Measurements from ENCODE around the gene PRR5L. TPM values are rescaled to one million over a fixed set of nuclear protein-coding genes. Genes with fewer than 3 reads are reported as not detected.

PRR5L gene
- total and polyA plus RNA-seq, 7 donors, result 3.3 to 105 (median 11.9) TPM

GRCh38 chr11:36399236-36399635, 103.1 kb downstream of the PRR5L start:
- TF ChIP-seq POLR2A (IDR thresholded peaks at IDR 0.05), result no peak
- TF ChIP-seq CTCF (IDR thresholded peaks at IDR 0.05), result no peak
- no peak for TF ChIP-seq EP300 (IDR thresholded peaks at IDR 0.05)
- no peak for TF ChIP-seq POLR2AphosphoS5 (IDR thresholded peaks at IDR 0.05)
- no peaks in the 10 kb centered on the region for H3K4me1 ChIP-seq
- DNase-seq, result no peak
- H3K27me3 ChIP-seq, result no peaks in the 10 kb centered on the region
- H3K36me3 ChIP-seq, result no peaks in the 10 kb centered on the region
- no peaks in the 10 kb centered on the region for H3K9me3 ChIP-seq
- intact Hi-C loops (cut with DNase I), result no loop called here
- H3K27ac ChIP-seq, result no peak overlapping the region
- 79 to 94% methylated on average over 4 of the region's 4 CpGs for WGBS, 2 donors
- no peak overlapping the region for H3K4me3 ChIP-seq

GRCh38 chr11:36399745-36400144, 103.7 kb downstream of the PRR5L start:
- H3K27ac ChIP-seq, result no peak overlapping the region
- no peaks in the 10 kb centered on the region for H3K36me3 ChIP-seq
- H3K4me3 ChIP-seq, result no peak overlapping the region
- H3K9me3 ChIP-seq, result no peaks in the 10 kb centered on the region
- TF ChIP-seq CTCF (IDR thresholded peaks at IDR 0.05) (no peak), EP300 (IDR thresholded peaks at IDR 0.05) (no peak), POLR2AphosphoS5 (IDR thresholded peaks at IDR 0.05) (no peak), POLR2A (IDR thresholded peaks at IDR 0.05) (no peak)
- intact Hi-C loops (cut with DNase I), result no loop called here
- H3K4me1 ChIP-seq, result no peaks in the 10 kb centered on the region
- 91 to 94% methylated on average over 5 of the region's 5 CpGs for WGBS, 2 donors
- no peaks in the 10 kb centered on the region for H3K27me3 ChIP-seq
- no peak for DNase-seq

GRCh38 chr11:36400766-36401455, 104.8 kb downstream of the PRR5L start:
- Histone ChIP-seq H3K4me3 (no peak overlapping the region), H3K9me3 (no peaks in the 10 kb centered on the region), H3K27ac (no peak overlapping the region), H3K27me3 (no peaks in the 10 kb centered on the region), H3K4me1 (no peaks in the 10 kb centered on the region), H3K36me3 (no peaks in the 10 kb centered on the region)
- intact Hi-C loops (cut with DNase I), result no loop called here
- no peak for DNase-seq
- no peak for TF ChIP-seq EP300 (IDR thresholded peaks at IDR 0.05)
- TF ChIP-seq POLR2A (IDR thresholded peaks at IDR 0.05), result no peak
- no peak for TF ChIP-seq CTCF (IDR thresholded peaks at IDR 0.05)
- no peak for TF ChIP-seq POLR2AphosphoS5 (IDR thresholded peaks at IDR 0.05)
- WGBS, 2 donors, result 63 to 90% methylated on average over 21 of the region's 21 CpGs

- TF ChIP-seq POLR2AphosphoS5 (IDR thresholded peaks at IDR 0.05) (no peak), POLR2A (IDR thresholded peaks at IDR 0.05) (no peak), EP300 (IDR thresholded peaks at IDR 0.05) (no peak), CTCF (IDR thresholded peaks at IDR 0.05) (no peak)
- H3K27me3 ChIP-seq, result no peaks in the 10 kb centered on the region
- 90 to 94% methylated on average over 11 of the region's 11 CpGs for WGBS, 2 donors
- no peak overlapping the region for H3K4me3 ChIP-seq
- no peak for DNase-seq
- H3K36me3 ChIP-seq, result no peaks in the 10 kb centered on the region
- no peaks in the 10 kb centered on the region for H3K9me3 ChIP-seq
- no peaks in the 10 kb centered on the region for H3K4me1 ChIP-seq
- H3K27ac ChIP-seq, result no peak overlapping the region
- intact Hi-C loops (cut with DNase I), result no loop called here
Measured at GRCh38 chr11:36402568-36403170, 106.6 kb downstream of the PRR5L start.

Measured in sigmoid colon (tissue), 7 donors.